ENCODE measurements around the gene PIPOX. TPM values are rescaled to one million over a fixed set of nuclear protein-coding genes. Genes with fewer than 3 reads are reported as not detected.

PIPOX gene
- total RNA-seq, 1 donor from 2014 or later: 8.8 TPM

- intact Hi-C loops (cut with micrococcal nuclease): no loop called here
- ATAC-seq (ENCODE audit: low read depth) (no peak), DNase-seq (no peak)
- Mint-ChIP-seq H3K27ac (no peak overlapping the region), H3K27me3 (no peaks in the 10 kb centered on the region), H3K4me1 (no peaks in the 10 kb centered on the region), H3K36me3 (ENCODE audit: low read depth) (no peaks in the 10 kb centered on the region), H3K4me3 (no peak overlapping the region), H3K9me3 (no peaks in the 10 kb centered on the region)
- POLR2A ChIA-PET: no interaction called here
- CTCF ChIA-PET: no interaction called here
- no peak for TF ChIP-seq CTCF (IDR thresholded peaks at IDR 0.05)
Measured at GRCh38 chr17:29054835-29055234, 11.9 kb downstream of the PIPOX start.

GRCh38 chr17:29057361-29057760, 14.4 kb downstream of the PIPOX start:
- DNase-seq (no peak), ATAC-seq (ENCODE audit: low read depth) (no peak)
- no peaks in the 10 kb centered on the region for H3K9me3 Mint-ChIP-seq
- H3K27me3 Mint-ChIP-seq: no peaks in the 10 kb centered on the region
- intact Hi-C loops (cut with micrococcal nuclease): no loop called here
- no peak overlapping the region for H3K27ac Mint-ChIP-seq
- POLR2A ChIA-PET: no interaction called here
- no peak for TF ChIP-seq CTCF (IDR thresholded peaks at IDR 0.05)
- no peak overlapping the region for H3K4me3 Mint-ChIP-seq
- CTCF ChIA-PET: no interaction called here
- H3K36me3 Mint-ChIP-seq (ENCODE audit: low read depth): no peaks in the 10 kb centered on the region
- H3K4me1 Mint-ChIP-seq: no peaks in the 10 kb centered on the region

- no peaks in the 10 kb centered on the region for H3K9me3 Mint-ChIP-seq
- POLR2A ChIA-PET: no interaction called here
- CTCF ChIA-PET: no interaction called here
Measured at GRCh38 chr17:29058391-29058790, 15.4 kb downstream of the PIPOX start.

GRCh38 chr17:29059281-29059680, 16.3 kb downstream of the PIPOX start:
- H3K4me1 Mint-ChIP-seq: no peaks in the 10 kb centered on the region
- no peak overlapping the region for H3K4me3 Mint-ChIP-seq
- H3K36me3 Mint-ChIP-seq (ENCODE audit: low read depth): no peaks in the 10 kb centered on the region
- DNase-seq (no peak), ATAC-seq (ENCODE audit: low read depth) (no peak)
- no peak overlapping the region for H3K27ac Mint-ChIP-seq
- intact Hi-C loops (cut with micrococcal nuclease): no loop called here
- CTCF ChIA-PET: no interaction called here
- POLR2A ChIA-PET: interaction anchor here (0.6 kb wide), 1 partner anchor 55 kb away, joined by 3 read pairs; no protein-coding TSS in a partner anchor
- no peaks in the 10 kb centered on the region for H3K27me3 Mint-ChIP-seq
- no peak for TF ChIP-seq CTCF (IDR thresholded peaks at IDR 0.05)
- H3K9me3 Mint-ChIP-seq: no peaks in the 10 kb centered on the region

More at GRCh38 chr17:29058391-29058790, 15.4 kb downstream of the PIPOX start:
- TF ChIP-seq CTCF (IDR thresholded peaks at IDR 0.05): no peak
- DNase-seq: no peak
- no peak for ATAC-seq (ENCODE audit: low read depth)
- H3K4me1 Mint-ChIP-seq: no peaks in the 10 kb centered on the region
- H3K36me3 Mint-ChIP-seq (ENCODE audit: low read depth): no peaks in the 10 kb centered on the region
- intact Hi-C loops (cut with micrococcal nuclease): no loop called here
- no peaks in the 10 kb centered on the region for H3K27me3 Mint-ChIP-seq
- H3K27ac Mint-ChIP-seq: no peak overlapping the region
- H3K4me3 Mint-ChIP-seq: no peak overlapping the region

GRCh38 chr17:29060475-29060874, 17.5 kb downstream of the PIPOX start:
- ChIA-PET POLR2A (interaction anchor here (0.7 kb wide), 1 partner anchor 107 kb away, joined by 5 read pairs; no protein-coding TSS in a partner anchor), CTCF (no interaction called here)
- intact Hi-C loops (cut with micrococcal nuclease): no loop called here
- no peaks in the 10 kb centered on the region for H3K27me3 Mint-ChIP-seq
- no peak for ATAC-seq (ENCODE audit: low read depth)
- no peak for DNase-seq
- no peak overlapping the region for H3K4me3 Mint-ChIP-seq
- no peaks in the 10 kb centered on the region for H3K36me3 Mint-ChIP-seq (ENCODE audit: low read depth)
- no peaks in the 10 kb centered on the region for H3K9me3 Mint-ChIP-seq
- no peak overlapping the region for H3K27ac Mint-ChIP-seq
- no peak for TF ChIP-seq CTCF (IDR thresholded peaks at IDR 0.05)
- no peaks in the 10 kb centered on the region for H3K4me1 Mint-ChIP-seq

Data from activated B cell treated with CpG ODN at 0.5 μM for 24 hours (primary cell).